Keratinocyte (primary cell): Measurements from ENCODE around the gene INTS14. TPM values are rescaled to one million over a fixed set of nuclear protein-coding genes. Genes with fewer than 3 reads are reported as not detected.

ENCODE experiments used
- DNase-seq: peaks from one replicate; pipeline ENCODE4 v3.0.0-alpha.2; 2011; ENCODE audit warnings: low read depth, missing footprints, low spot score
- FAIRE-seq: peaks from 2 replicates; lab custom pipeline; 2011; peaks lifted over from hg19 to GRCh38; lab: Jason Lieb, UNC
- H2AFZ ChIP-seq: 2 replicates; pipeline ENCODE4 v1.6.0; 2012; ENCODE audit warnings: low read length, control low read depth, inconsistent platforms; ENCODE audit not compliant: control insufficient read depth
- H3K27ac ChIP-seq: 2 replicates; pipeline ENCODE4 v1.5.1; 2011; ENCODE audit warnings: low read length; ENCODE audit not compliant: control insufficient read depth, insufficient read depth
- H3K27me3 ChIP-seq: 3 replicates; pipeline ENCODE4 v1.6.0; 2011; ENCODE audit warnings: low read length; ENCODE audit not compliant: control insufficient read depth, insufficient read depth; ENCODE audit errors: extremely low read depth
- H3K36me3 ChIP-seq, 2 experiments: 2 replicates in 1 of 2; 3 replicates in 1 of 2; pipeline ENCODE4 v1.5.1; 2011; ENCODE audit warnings: low read length in 2 of 2, mild to moderate bottlenecking in 1 of 2; ENCODE audit not compliant: control insufficient read depth in 2 of 2, insufficient read depth in 2 of 2; ENCODE audit errors: extremely low read depth in 1 of 2
- H3K4me1 ChIP-seq: 3 replicates; pipeline ENCODE4 v1.5.1; 2011; ENCODE audit warnings: low read length; ENCODE audit not compliant: control insufficient read depth, insufficient read depth; ENCODE audit errors: extremely low read depth
- H3K4me2 ChIP-seq: 3 replicates; pipeline ENCODE4 v1.6.0; 2011; ENCODE audit warnings: low read depth, low read length; ENCODE audit not compliant: control insufficient read depth, insufficient read depth; ENCODE audit errors: extremely low read depth
- H3K4me3 ChIP-seq, 3 experiments: fragments of 200-600 bp in 1 of 3; sonication (generic) in 1 of 3; 2 replicates in 2 of 3; 3 replicates in 1 of 3; pipeline ENCODE4 v1.5.1; 2011 to 2016; ENCODE audit warnings: low read length in 3 of 3, mild to moderate bottlenecking in 3 of 3, control low read depth in 2 of 3, inconsistent platforms in 1 of 3, low read depth in 1 of 3, mixed read lengths in 1 of 3, mixed run types in 1 of 3, moderate library complexity in 1 of 3; ENCODE audit not compliant: control insufficient read depth in 2 of 3, insufficient read depth in 2 of 3; ENCODE audit errors: extremely low read depth in 1 of 3
- H3K79me2 ChIP-seq: 2 replicates; pipeline ENCODE4 v1.6.0; 2012; ENCODE audit warnings: low read length; ENCODE audit not compliant: control insufficient read depth, insufficient read depth
- H3K9ac ChIP-seq: 3 replicates; pipeline ENCODE4 v1.6.0; 2011; ENCODE audit warnings: low read length; ENCODE audit not compliant: control insufficient read depth, insufficient read depth; ENCODE audit errors: extremely low read depth
- H3K9me1 ChIP-seq: 3 replicates; pipeline ENCODE4 v1.6.0; 2011; ENCODE audit warnings: low read length; ENCODE audit not compliant: control insufficient read depth, insufficient read depth; ENCODE audit errors: extremely low read depth
- H3K9me3 ChIP-seq: 2 replicates; pipeline ENCODE4 v1.5.1; 2012; ENCODE audit warnings: low read depth, low read length; ENCODE audit not compliant: control insufficient read depth
- H4K20me1 ChIP-seq: 3 replicates; pipeline ENCODE4 v1.6.0; 2011; ENCODE audit warnings: low read length; ENCODE audit not compliant: control insufficient read depth, insufficient read depth; ENCODE audit errors: extremely low read depth
- EZH2 ChIP-seq: IDR thresholded peaks from one replicate; pipeline ENCODE4 v1.6.1; 2012; ENCODE audit warnings: inconsistent platforms, mild to moderate bottlenecking, low read length, moderate library complexity
- dilution Hi-C: fragments of 300-500 bp; cut with MboI; formaldehyde crosslinking; loops from one replicate; pipeline ENCODE4 v1.7.0; 2020; ENCODE audit warnings: low sequenced_read_pairs; ENCODE audit not compliant: extremely low pct_ligation_motif_present
- polyA plus RNA-seq, 5 experiments: library from polyadenylated mRNA; depleted of rRNA in 3 of 5; stranded (reverse) in 3 of 5; stranded (forward) in 1 of 5; unstranded in 1 of 5; fragments of >200 nt; gene quantifications; 1 replicate in 1 of 5; 2 replicates in 3 of 5; 3 replicates in 1 of 5; pipeline versions ENCODE4 v1.2.1 to v1.2.3, GENCODE V29; 2011 to 2012; ENCODE audit warnings: missing spikeins in 2 of 5, low read depth in 1 of 5, low replicate concordance in 1 of 5
- TF ChIP-seq, protein P1 (sequence below), 3 experiments: IDR thresholded peaks in 1 of 3; conservative IDR thresholded peaks in 1 of 3; optimal IDR thresholded peaks in 1 of 3; 2 replicates in 2 of 3; 3 replicates in 1 of 3; pipeline versions ENCODE3 to v1.5.1; 2011; ENCODE audit warnings: low read length in 3 of 3, mild to moderate bottlenecking in 3 of 3, moderate library complexity in 2 of 3, control low read depth in 1 of 3, inconsistent platforms in 1 of 3; ENCODE audit not compliant: insufficient read depth in 2 of 3; ENCODE audit errors: extremely low read depth in 1 of 3

INTS14 gene
- polyA plus RNA-seq, 1 donor (not counting 4 experiments of a cell fraction or from before 2014, with no cell fraction given) = 51.0 TPM

DNA sequence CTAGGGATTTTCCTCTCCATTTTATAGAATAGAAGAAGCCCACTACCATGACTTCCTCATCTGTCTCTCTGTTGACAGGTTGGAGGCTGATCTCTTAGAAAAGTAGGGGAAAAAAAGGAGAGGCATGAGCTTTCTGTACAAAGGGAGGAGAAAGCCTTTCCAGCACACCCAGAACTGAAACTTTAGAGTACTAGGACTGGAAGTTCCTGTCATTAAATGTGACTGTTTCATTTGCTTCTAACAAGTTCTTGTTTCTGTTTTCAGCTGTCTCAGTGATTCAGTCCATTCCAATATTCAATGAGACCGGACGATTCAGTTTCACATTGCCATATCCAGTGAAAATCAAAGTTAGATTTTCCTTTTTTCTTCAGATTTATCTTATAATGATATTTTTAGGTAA lies 39.0 kb downstream of the INTS14 start:
- no peak overlapping the region for H3K9ac ChIP-seq
- no peaks in the 10 kb centered on the region for H3K27me3 ChIP-seq
- peaks cover 7 to 8% of the 10 kb centered on the region in 2 experiments for H3K36me3 ChIP-seq
- no peak overlapping the region for H3K4me2 ChIP-seq
- H3K9me1 ChIP-seq = no peaks in the 10 kb centered on the region
- H3K4me3 ChIP-seq = no peak overlapping the region
- peaks cover 9% of the 10 kb centered on the region for H3K4me1 ChIP-seq
- TF ChIP-seq EZH2 = no peak
- TF ChIP-seq, protein P1, sequence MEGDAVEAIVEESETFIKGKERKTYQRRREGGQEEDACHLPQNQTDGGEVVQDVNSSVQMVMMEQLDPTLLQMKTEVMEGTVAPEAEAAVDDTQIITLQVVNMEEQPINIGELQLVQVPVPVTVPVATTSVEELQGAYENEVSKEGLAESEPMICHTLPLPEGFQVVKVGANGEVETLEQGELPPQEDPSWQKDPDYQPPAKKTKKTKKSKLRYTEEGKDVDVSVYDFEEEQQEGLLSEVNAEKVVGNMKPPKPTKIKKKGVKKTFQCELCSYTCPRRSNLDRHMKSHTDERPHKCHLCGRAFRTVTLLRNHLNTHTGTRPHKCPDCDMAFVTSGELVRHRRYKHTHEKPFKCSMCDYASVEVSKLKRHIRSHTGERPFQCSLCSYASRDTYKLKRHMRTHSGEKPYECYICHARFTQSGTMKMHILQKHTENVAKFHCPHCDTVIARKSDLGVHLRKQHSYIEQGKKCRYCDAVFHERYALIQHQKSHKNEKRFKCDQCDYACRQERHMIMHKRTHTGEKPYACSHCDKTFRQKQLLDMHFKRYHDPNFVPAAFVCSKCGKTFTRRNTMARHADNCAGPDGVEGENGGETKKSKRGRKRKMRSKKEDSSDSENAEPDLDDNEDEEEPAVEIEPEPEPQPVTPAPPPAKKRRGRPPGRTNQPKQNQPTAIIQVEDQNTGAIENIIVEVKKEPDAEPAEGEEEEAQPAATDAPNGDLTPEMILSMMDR (optimal IDR thresholded peaks at IDR 0.05 in 1 of 3, IDR thresholded peaks at IDR 0.05 in 1 of 3, conservative IDR thresholded peaks at IDR 0.05 in 1 of 3; ENCODE audit: extremely low read depth in 1 of 3, insufficient read depth in 2 of 3, low read length in 3 of 3) = no peak
- H2AFZ ChIP-seq = no peak overlapping the region
- no peak for DNase-seq
- H3K9me3 ChIP-seq = no peaks in the 10 kb centered on the region
- no peak overlapping the region for H3K27ac ChIP-seq
- no peak for FAIRE-seq
- no peaks in the 10 kb centered on the region for H4K20me1 ChIP-seq
- no peaks in the 10 kb centered on the region for H3K79me2 ChIP-seq
- dilution Hi-C loops = no loop called here

DNA sequence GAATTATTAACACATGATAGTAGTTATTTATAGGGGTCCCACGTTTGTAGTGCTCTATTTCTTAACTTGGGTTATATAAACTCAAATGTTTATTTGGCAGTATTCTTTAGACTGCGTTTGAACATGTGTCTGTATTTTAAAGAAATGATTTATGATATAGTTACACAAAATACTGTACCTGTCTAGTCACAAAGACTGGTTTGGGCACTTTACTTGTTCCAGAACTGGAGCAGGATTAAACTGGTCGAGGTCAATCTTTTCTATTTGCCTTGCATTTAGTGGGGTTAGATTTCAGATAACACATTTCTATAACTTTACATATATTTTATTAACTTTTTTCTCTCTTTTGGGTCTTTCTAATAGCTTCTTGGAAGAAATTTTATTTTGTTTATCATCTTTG lies 41.2 kb downstream of the INTS14 start:
- no peaks in the 10 kb centered on the region for H3K9me1 ChIP-seq
- H3K4me1 ChIP-seq = no peaks in the 10 kb centered on the region
- TF ChIP-seq, protein P1 (optimal IDR thresholded peaks at IDR 0.05 in 1 of 3, IDR thresholded peaks at IDR 0.05 in 1 of 3, conservative IDR thresholded peaks at IDR 0.05 in 1 of 3; ENCODE audit: extremely low read depth in 1 of 3, insufficient read depth in 2 of 3, low read length in 3 of 3) = no peak
- TF ChIP-seq EZH2 = no peak
- DNase-seq = no peak
- H3K9me3 ChIP-seq = no peaks in the 10 kb centered on the region
- no peaks in the 10 kb centered on the region for H3K79me2 ChIP-seq
- H3K27me3 ChIP-seq = no peaks in the 10 kb centered on the region
- no peaks in the 10 kb centered on the region for H4K20me1 ChIP-seq
- H3K9ac ChIP-seq = no peak overlapping the region
- H3K4me2 ChIP-seq = no peak overlapping the region
- FAIRE-seq = no peak
- H3K27ac ChIP-seq = no peak overlapping the region
- H3K4me3 ChIP-seq = no peak overlapping the region
- H2AFZ ChIP-seq = no peak overlapping the region
- H3K36me3 ChIP-seq = peaks cover 7 to 8% of the 10 kb centered on the region in 2 experiments
- dilution Hi-C loops = no loop called here
